Breast epithelium (tissue), 3 donors: ENCODE results near the gene AKAP17A.
"Not testable (repeated sequence)": the region's sequence is repeated elsewhere in the genome, so short reads cannot be mapped to it uniquely, and the experiment has no call there.

ENCODE experiments used
- CTCF ChIP-seq, 3 donors: fragments of 450-650 bp; IDR thresholded peaks; one replicate each; pipeline ENCODE4 v1.5.1; 2016 to 2017; ENCODE audit warnings: antibody characterized with exemption in 3 of 3, mild to moderate bottlenecking in 3 of 3, moderate library complexity in 3 of 3
- POLR2A ChIP-seq: fragments of 450-650 bp; IDR thresholded peaks from one replicate; pipeline ENCODE4 v1.6.1; 2016; ENCODE audit warnings: antibody characterized with exemption, mild to moderate bottlenecking, moderate library complexity
- POLR2AphosphoS5 ChIP-seq, 3 donors: sonication (generic); formaldehyde crosslinking; IDR thresholded peaks; one replicate each; pipeline ENCODE4 v1.6.1; 2017; ENCODE audit warnings: antibody characterized with exemption in 3 of 3

- not testable (repeated sequence) for TF ChIP-seq CTCF (IDR thresholded peaks at IDR 0.05); POLR2AphosphoS5 (IDR thresholded peaks at IDR 0.05); POLR2A
Measured at GRCh38 chrX:1564077-1564476, 27.3 kb upstream of the AKAP17A start.
